HG03039 (cell line): ENCODE results near the gene TNS3.

Experiments
- ATAC-seq: cut with Tn5 transposase; IDR thresholded peaks from one replicate; pipeline ENCODE4 v1.9.1; 2021; ENCODE audit warnings: mild to moderate bottlenecking, moderate library complexity; ENCODE audit not compliant: unreplicated experiment

The TNS3 gene

DNA sequence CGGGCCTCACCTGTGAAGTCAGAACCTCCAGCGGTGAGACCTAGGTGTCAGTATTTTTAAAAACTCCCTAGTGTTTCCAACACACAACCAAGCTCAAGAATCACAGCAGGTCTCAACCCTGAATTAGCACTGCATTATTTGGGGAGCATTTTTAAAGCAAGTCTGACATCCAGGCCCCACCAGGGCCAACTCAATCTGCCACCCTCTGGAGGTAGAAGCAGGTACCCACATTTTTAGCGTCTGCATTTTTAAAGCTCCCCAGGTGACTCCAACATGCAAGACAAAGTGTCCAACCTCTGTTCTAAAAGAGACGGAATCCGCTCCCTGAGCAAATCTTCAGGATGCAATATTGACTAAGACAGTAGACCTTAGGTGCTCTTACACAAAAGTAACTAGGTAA is 225.7 kb downstream of the TNS3 start:
- no peak for ATAC-seq

DNA sequence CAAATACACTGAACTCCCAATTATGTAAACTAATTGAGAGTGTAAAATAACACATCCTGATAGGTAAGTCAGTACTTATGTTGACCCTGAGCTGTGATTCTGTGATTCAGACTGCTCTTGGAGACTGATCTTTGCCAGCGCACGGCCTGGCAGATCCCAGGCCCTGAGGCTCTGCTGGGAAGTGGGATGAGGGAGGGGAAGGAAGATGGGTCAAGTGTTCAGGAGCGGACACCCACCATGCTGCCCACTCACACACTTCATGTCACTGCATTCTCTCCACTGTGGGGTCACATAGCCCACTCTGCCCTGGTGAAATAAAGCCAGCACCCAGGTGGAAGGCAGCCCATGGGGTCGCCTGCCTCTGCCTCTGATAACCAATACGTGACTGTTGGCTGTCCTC is 226.2 kb downstream of the TNS3 start:
- no peak for ATAC-seq

GRCh38 chr7:47354831-47355541 is 226.9 kb downstream of the TNS3 start:
- ATAC-seq: no peak

- no peak for ATAC-seq
Measured at GRCh38 chr7:47354071-47354470, 227.8 kb downstream of the TNS3 start.

DNA sequence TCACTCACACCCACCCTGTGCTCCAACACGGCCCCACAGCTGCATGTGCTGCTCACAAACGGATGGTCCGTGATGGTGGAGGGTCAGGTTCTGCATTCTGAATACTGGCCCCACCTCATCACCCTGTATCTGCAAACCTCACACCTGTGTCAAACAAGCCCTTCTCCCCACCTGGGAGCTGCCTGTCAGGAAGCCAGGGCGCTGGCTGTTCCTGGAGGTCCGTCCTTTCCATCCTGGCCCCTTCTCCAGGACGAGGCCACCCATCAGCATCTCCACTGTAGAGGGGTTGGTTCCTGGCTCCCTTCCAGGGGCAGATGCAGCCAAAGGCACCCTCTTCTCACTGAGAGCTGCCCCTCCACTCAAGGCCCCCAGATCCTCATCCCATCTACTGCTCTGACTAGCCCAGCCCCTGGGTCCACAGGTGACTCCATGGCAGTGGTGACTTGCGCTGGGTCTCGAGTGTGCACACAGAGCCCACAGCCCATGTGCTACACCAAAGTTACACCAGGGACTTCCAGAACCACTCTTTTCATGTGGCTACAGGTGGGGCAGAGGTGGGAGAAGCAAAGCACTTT is 229.4 kb downstream of the TNS3 start:
- no peak for ATAC-seq

DNA sequence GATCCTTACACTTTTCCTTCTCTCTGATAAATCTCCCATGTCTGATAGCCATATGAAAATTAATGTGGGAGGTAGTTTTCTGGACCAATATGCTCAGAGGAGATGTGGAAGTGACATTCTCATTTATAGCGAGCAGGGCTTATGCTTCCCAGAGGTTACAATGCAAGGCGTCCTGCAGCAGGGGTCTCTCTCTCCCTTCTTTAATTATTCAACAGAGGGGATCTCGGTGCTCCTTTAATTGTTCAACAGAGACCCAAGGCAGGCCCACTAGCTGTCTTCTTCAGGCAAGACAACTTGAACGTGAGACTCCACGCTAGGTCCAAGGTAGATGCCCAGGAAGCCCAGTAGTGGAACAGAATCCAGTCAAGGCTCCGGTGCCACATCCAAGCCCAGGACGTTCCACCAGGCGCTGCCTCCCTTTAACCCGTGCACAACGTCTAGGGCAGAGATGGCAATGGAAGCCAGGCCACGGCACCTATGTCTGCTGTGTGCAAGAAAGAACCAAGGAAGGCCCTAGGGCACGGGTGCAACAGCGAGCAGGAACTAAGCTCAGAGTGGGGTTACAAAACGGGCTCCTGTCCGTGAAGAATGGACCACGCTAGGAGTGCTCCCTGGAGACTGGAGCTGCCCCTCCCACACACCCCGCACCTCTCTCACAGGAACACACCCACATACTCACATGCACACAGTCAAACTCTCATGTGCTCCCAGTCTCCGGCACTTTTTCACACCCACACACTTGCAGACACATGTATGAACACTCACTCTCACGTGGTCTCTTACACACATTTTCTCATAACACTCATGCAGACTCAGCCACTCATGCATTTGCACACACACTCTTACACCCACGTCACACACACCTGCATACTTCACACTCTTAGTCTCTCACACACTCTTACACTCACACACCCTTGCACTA is 230.4 kb downstream of the TNS3 start:
- ATAC-seq: no peak

DNA sequence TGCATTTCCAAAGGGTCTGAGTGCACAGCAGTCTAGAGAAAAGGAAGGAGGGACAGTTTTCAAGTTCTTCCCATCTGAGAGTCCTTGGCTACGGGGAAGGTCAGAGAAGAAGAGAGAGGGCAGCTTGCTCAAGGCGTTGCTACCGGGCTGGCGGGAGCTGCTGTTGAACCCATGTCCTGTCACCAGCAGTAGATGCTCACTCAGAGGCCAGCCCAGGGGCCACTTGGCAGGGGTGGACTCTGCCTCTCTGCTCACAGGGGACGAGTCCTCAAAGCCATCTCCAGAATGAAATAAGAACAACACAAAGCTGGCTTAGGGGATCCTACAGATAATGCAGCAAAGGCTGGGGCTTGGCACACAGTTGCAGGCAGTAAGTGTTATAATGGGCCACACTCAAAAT is 231.5 kb downstream of the TNS3 start:
- ATAC-seq: no peak

DNA sequence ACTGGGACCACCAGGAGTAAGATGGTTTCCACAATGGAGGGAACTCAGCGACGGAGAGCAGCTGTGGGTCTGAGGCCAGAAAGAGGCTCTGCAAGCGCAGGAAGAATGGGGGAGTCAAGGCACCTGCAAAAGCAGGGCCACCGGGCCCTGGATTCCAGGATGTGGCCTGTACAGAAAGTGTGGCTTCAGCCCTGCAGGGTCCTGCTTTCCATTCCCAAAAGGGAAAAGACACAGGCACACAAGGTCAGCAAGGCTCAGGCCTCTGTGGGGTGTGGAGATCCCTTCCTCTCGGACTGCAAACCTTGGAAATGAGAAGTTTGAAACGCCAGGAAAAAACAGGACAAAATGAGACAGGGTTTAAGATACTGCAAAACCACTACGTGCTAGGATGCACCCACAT is 232.5 kb downstream of the TNS3 start:
- ATAC-seq: no peak

DNA sequence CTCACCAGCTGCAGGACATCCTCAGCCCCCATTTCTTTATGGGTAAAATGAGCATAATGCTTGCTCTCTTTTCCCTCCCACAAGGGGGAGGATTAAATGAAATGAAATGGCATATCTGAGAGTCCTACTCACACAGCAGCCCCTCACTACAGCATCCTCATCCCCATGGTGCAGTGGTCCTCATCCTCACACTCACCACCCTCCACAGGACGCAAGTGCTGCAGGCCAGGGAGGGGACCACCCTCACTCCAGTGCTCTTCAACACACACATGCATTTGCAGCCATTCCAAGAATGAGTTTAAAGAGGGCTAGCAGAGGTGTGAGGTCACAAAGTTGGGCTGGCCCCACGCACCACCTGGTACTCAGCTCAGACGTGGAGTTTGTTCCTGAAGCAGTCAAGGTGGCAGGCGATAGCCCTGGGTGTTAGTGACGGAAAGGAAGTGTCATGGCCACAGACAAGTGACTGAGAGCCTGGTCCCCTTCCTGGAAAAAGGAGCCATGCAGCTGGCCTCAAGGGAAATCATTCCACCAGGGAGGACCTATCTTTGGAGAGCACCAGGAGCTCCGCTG is 234.0 kb downstream of the TNS3 start:
- no peak for ATAC-seq

DNA sequence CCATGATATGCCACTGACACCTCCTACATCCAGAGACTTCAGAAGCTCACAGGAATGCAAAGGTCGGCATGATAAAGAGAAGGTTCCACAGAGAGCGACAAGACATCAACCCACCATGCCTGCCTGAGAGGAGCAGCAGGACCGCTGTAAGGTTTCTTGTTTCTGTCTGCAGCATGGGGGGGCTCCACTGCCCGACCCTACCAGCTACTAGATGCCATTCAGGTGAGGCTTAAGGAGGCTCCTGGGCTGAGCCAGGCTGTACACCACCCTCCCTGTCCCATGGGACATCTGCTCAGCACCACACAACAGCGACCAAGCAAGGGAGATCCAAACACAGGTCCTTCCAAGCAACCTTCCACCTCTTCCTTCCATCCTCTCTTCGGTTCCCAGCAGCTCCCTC is 234.6 kb downstream of the TNS3 start:
- ATAC-seq: no peak

- ATAC-seq: no peak
Measured at GRCh38 chr7:47346377-47346914, 235.5 kb downstream of the TNS3 start.

DNA sequence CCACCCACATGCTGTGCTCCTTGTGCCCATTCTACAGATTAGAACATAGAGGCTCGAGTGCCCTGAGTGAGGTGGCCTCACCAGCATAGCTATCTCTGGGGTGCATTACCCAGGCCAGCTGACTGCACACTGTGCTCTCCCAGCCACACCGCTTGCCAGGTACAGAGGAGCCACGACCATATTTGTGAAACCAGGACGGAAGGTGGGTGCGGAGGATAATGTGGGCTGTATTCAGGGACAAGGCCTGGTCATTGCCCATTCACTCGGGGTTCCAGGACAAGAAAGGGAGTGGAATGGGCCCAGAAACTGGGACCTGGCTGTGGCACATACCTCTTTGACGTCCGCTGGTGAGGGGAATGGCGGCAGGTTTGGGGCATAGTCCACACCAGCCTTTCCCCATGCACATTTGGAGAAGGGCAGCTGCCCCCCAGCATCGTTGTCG is 236.0 kb downstream of the TNS3 start:
- ATAC-seq: no peak

DNA sequence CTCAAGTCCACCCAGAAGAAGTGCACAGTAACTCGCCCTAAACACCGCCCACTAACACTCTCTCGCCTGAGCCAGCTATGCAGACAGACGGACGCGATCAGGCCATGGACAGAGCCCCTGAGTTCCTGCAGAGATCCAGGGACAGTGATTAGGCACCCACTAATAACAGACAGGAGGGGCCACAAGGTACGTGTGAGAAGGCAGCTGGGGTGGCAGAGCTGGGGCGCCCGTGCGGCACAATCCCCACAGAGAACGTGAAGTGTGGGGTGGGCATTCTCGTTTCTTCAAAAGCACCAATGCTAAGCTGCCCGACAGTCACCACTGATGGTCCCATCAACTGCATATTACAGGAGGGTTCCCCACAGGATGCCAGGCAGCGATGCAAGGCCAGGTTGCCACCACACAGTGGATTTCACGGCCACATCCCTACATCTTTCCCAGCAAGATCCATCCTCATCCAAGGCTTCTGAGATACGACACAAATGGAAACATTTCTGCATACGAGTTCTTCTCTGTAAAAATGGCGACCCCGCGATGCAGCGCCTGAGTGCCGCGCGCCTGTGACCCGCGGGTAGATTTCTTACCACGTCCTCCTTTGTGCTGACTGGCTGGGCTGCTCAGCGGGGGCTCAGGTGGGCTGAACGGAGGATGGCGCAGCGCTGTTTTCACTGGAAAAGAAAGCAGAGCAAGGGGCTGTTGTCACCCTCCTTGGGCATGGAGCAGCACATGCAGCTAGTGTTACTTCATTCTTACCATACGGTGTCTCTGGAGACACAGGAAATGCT is 237.5 kb downstream of the TNS3 start:
- no peak for ATAC-seq

- ATAC-seq: no peak
Measured at GRCh38 chr7:47343061-47343455, 238.9 kb downstream of the TNS3 start.

DNA sequence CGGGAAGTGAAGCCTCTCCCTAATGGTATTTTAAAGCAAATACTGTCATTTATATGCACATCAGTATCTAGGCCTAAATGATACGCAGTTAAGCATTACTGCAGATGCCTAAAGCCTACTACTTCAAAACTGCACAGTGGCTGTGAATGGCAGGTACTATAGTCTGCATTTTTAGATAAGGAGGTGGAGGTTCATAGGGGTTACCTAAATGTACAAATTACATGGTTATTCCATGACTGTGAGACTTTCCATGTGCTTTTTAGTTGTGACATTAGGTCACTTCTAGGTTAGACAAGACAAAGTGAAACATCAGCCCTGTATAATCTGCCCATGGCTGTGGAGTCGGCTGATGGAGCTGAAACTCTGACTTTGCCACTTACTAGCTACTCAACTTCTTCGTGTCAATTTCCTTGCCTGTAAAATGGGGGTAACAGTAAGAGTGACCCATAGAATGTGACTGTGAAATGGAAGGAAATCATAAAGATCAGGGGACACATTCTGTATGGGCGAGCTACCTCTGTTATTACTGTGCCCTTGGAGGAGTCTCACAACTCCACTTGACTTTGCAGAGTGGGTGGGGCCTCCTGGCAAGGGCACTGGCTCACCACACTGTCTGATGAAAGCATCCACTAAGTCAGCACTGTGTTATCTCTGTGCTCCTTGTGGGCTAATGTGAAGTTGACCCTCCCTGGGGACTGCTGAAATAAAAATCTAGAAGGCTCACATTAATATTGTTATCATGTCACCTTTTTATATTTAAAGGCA is 239.4 kb downstream of the TNS3 start:
- ATAC-seq: no peak

DNA sequence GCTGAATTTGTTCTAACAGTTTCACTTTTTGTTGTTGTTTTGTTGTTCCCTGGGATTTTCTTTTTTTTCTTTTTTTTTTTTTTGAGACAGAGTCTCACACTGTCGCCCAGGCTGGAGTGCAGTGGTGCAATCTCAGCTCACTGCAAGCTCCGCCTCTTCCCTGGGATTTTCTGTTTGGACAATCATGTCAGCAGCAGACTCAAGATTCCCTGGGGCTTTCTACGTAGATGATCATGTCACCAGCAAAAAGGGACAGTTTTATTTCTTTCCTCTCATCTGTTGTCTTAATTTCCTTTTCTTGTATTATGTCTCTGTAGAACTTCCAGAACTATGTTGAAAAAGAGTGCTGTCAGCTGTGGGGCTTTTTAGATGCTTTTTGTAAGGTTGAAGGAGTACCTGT is 241.4 kb downstream of the TNS3 start:
- ATAC-seq: no peak

DNA sequence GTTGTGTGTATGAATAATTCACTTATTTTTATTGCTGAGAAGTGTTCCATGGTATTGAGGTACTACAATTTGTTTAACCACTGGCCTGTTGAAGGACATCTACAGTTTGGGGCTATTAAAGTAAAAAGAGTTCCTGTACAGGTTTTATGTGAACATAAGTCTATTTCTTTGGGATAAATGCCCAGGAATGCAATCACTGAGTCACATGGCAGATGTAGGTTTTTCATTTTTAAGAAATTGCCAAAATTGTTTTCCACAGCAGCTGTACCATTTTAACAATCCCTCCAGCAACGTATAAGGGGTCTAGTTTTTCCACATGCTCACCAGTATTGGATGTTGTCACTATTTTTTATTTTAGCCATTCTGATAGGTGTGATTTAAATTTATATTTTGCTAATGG is 243.9 kb downstream of the TNS3 start:
- ATAC-seq: no peak

DNA sequence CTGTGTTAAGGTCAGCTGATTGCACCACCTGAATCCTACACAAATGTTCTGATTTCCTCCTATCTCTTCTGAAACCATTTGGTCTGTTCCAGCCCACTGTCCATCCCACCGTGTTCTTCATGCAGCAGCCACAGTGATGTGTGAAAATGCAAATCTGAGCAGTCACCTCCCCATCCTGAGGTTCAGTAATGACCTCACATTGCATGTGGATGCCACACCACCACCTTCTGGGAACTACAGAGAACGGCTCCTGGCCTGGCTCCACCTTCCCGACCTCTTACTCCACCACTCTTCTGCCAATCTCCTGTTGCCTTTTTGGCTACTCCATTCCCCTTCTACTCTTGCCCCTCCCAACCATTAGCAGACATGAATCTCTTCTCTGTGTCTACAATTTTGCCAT is 244.4 kb downstream of the TNS3 start:
- no peak for ATAC-seq

- no peak for ATAC-seq
Measured at GRCh38 chr7:47336472-47337425, 245.2 kb downstream of the TNS3 start.
